DMS53 treated with DMSO at 0.1 percent for 48 hours (cell line): Measurements from ENCODE around the gene PICK1.

Source experiments
- DNase-seq: peaks from one replicate; lab custom pipeline; 2025; ENCODE audit not compliant: unreplicated experiment; lab: John Stamatoyannopoulos, UW

The PICK1 gene

DNA sequence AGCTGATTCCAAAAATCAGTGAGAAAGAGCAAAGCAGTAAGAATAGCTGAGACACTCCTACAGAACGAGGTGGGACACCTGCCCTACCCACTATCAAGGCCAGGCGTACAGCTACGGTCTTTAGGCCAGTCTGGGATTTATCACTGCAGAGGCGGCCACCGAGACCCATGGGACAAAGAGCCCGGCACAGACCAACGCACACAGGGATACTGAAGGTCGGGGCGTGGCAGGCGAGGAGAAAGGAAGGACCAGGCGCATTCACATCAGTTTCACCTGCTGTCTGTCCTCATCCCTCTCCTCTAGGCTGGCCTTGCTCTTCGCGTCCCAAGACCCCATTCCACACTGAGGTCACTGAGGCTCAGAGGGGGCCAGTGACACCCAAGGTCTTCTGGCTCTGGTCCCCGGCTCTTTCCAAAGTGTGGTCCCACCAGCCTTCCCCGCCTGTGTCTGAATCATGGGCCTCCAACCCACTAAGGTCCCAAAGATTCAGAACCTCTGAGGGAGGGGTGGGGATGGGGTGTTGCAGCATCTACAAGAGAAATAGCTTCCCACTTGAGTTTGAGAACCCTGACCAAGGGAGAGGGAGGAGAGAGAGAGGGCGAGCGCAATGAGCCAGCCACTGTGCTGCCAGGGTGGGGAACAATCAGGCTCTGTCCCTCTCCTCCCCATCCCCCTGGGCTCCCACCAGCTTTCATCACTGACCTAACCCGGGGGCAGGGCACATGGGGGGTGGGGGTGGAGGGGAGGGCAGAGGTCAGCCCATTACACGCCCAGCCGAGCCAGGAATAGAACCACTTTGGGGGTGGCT lies 7.2 kb upstream of the PICK1 start:
- no peak for DNase-seq

DNA sequence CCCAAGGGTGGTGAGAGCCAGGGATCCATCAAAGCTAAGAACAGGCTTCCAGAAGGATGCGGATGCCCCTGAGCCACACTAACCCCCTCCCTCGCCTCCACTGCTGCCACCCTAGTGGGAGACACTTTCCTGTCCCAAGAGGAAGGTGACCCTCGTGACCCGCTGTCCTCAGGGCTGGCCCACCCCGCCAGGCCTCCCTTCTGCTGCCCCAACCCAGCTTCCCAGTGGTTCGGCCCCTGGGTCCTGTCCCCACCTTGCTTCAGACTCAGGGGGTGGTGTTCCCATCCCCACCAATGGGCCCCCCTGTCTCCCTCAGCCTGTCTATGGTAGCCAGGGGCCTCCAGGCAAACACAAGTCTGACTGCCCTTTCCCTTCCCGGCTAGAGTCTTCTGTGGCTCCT lies 6.5 kb upstream of the PICK1 start:
- no peak for DNase-seq

DNA sequence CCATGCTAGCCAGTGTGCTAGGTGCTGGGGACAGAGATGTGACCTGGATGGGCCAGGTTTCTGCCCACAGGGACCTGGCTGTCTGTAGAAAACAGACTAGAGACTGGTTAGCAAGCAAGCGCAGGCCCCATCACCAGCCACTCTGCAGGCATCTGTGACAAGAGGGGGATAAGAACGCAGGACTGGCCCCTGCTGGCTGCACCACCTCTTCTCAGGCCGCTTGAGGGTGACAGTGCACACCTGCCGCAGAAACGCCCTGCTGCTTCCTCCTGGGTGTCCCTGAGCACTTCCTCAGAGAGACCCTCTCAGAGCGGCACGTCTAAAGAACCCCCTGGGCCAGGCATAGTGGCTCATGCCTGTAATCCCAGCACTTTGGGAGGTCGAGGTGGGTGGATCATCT lies 5.9 kb upstream of the PICK1 start:
- DNase-seq: no peak

DNA sequence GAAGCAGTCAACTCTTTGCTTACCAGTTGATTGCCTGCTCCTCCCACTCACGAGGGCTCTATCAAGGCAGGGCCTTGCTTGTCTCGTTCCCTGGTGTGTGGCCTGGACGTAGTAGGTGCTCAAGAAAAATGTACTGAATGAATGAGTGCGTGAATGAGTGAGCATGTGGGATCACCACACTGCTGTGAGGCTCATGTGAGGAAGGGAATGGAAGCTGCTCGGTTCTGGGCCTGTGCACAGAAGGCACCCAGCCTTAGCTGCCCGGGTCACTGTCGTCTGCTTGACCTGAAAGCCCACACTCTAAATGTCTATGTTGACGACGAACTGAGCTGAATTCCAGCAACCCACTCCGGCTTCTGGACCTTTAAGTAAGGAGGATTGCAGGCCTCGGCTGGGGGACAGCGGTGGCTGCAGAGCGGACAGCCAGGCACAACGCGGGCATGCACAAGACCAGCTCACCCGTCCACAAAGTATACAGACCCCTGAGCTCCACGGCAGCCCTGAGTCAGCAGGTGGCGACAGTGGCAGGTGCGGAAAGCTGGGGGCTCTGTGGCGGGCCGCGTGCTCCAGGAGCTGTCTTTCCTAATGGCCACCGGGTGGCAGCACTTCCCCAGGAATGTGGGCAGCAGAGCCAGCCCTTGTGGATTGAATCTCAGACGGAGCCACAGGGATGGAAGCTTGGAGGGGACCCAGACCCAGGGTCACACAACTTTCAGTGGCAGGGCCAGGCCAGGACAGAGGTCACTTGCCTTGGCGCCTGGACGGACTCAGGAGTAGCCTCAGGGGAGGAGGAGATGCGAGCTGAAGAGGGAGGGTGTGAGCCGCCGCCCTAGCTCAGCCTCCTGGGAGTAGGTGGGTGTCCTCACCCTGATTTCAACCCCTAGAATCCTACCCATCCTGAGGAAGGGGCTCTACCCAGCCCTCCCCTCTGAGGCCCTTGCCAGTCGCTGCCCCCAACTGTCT lies 5.0 kb upstream of the PICK1 start:
- peak; percentile 17 for DNase-seq

DNA sequence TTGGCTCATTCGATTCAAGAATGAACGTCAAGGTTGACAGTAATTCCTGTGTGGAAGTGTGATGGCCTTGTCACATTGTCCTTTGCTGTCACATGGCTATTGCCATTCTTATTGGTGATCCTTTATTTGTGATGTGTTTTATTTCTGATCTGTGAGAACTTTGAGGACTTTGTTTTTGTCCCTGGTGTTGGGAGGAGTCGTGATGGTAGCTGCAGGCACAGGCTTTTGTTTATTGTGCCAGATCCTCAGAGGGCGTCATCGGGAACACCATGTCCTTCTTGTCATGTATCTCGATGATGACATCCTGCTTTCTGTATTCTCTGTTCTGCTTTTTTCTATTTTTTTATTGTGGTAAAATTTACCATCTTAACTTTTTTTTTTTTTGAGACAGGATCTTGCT lies 5.6 kb downstream of the PICK1 start:
- DNase-seq: no peak

DNA sequence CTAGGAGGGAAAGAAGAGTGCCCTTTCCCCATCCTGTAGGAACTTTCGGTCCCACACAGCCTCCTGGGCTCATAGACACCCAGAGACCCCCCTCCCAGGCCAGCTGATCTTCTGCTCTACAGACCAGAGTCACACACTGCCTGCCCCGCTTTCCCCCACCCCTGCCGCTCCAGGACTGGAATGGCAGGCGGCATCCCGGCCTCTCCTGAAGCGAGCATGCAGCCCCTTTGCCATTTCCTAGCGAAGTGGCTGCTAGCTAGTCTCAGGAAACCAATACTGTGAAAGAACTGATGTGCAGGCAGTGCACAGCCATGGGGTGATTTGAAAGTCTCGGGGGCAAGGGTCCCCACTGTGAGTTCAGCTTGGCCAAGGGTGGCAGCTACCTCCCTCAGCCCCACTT lies 8.3 kb downstream of the PICK1 start:
- no peak for DNase-seq

DNA sequence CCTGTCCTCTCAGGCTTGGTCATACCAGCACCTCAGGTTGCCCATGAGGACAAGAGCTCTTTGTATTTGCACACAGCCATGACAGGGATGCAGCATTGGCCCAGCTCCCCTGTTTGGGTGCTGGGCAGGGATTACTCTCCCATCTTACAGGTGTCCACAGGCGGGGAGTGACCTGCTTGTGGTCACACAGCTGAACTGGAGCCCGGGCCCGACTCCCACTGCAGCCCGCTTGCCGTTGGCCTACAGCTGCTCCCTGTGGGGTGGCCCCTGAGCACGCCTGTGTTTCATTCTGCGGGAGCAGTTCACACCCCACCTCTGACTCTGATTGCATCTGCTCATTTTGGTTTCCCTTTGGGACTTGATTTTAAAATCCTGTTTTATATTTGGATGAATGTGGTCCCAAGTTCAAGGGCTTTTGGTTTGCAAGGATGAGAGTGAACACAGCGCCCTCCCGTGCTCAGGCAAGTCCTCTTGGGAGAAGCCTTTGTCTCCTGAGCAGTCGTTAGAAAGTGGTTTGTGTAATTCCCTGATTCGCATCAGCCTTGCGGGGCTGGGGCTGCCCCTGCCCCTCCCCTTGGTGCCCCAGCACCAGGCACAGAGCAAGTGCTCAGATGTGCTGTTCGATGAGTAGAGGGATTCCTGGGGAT lies 9.3 kb downstream of the PICK1 start:
- DNase-seq: no peak

DNA sequence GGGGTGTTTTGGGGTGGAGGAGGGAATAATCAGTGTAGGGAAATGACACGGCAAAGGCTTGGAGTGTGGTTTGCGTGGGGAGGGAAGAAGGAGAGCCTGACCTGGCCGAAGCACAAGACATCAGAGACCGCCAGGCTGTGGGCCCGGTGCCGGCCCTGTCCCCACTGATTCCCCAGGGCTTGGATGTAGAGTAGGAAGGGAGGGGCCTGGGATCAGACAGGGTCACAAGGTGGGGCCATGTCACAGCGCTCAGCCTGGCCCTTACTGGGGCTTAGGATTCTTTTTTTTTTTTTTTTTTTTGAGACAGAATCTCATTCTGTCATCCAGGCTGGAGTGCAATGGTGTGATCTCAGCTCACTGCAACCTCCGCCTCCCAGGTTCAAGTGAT lies 9.8 kb downstream of the PICK1 start:
- DNase-seq: no peak

DNA sequence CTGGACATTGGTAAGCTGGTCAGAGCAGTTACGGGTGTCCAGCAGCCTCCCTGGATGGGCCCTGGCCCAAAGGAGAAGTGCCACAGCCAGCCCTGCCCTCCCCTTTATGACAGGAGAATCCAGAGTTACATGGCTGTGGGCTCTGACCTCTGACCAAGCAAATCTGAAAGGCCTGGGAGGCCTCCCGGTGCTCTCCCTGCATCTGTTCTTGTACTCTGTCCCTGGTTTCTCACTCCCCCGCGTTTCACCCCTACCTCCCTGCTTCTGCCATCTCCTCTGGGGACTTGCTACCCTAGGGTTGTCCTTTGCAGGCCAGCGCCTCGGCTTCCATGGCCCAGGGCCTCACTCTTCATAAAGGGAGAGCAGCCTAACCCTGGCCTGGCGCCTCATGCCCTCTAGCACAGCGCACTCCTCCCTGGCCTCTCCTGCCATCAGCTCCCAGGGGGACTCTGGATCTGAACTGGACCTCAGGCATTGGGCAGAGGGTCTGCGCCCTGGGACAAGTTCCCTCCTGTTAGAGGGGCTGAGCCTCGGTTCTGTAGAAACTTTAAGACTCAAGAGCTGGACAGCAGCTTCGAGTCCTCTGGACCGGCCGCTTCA lies 10.7 kb downstream of the PICK1 start:
- no peak for DNase-seq

DNA sequence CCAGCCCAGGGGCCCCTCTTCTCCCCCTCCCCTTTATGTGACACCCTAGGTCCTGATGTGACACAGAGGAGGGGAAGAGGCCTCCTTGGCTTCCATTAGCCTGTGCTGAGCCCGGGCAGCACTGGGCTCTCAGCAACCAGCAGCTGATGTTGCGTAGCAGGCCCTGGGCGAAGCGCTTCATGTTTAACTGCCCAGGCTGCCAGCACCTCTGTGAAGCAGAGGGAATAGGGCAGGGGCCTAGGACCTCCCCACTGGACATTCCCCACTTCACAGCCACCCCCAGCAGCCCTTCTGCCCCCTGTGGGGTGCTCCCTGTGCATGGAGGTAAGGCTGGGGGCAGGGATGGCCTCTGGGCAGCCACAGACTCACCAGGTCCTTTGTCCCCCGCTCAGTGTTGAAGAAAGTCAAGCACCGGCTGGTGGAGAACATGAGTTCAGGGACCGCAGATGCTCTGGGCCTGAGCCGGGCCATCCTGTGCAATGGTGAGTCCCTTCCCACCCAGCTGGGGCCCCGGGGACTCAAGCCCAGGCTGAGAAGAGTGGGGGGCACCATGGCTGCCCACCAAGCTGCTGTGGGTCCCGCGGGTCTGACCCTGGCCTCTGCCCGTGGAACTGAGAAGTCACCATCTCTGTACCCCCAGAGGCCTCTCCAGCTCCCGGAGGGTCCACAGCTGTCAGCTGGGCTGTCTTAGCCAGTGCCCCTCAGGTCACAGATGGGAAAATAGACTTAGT lies 11.6 kb downstream of the PICK1 start:
- DNase-seq: no peak

DNA sequence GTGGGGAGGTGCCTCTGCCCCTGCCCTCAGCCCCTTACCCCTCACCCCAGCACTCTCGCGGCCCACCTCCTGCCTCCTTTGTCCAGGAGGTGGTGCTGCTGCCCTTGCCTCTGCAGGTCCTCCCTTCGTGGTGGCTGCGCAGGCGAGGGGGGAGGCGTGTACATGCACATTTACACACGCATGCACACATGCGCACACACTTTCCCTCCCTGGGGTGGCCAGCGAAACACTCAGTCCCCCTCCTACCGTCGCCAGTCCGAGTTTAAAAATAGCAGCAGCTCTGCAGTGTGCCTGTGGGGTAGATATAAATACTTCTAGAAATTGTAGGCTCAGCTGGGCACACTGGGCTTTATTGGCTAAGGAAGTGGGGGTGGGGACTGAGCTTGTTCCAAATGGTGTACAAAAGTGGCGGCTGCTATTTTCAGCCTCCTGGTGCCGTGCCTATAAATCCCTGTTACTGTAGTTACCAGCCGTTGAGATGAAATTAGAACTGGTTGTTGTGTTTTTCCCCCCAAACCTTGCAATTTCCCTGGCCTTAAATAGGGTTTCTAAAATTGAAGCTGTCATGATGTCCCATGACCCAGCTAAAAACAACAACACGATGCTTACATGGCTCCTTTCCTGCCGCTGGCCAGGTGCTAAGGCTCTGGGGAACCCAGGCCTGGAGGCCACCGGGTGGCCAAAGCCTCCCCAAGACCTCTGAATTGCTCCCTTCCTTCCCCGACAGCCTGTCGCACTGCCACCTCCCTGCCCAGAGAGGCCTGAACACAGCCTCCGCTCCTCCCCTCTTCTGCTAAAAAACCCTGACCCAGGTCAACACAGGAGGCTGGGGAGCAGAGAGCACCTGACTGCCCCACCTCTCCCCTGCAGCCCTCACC lies 12.4 kb downstream of the PICK1 start:
- no peak for DNase-seq

DNA sequence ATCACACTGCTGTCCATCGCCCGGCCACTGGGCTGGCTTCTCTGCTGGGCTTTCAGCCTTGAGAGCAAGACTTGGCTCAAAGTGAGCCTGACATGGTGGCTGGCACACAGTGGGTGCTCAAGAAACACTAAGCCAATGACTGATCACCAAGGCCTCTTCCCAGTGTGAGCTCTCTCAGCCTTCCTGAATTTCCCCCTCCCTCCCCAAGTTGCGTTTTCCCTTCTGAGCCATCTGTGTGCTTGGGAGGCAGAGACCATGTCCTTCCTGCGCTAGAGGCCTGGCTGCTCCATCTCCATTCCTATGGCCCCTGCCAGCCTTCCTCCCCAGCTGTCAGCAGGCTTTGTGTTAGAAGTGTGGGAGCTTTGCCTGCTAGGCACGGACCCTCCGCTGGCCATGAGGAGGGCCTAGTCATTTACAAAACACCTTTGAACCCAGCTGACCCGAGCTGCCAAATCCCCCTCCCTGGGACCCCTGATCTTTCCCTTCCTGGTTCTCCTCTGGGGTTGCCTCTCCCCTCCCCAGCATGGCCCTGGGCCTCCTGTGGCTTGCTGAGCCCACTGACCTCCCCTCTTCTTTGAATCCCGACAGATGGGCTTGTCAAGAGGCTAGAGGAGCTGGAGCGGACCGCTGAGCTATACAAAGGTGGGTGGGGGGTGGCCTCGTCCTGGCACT lies 13.2 kb downstream of the PICK1 start:
- DNase-seq: no peak

DNA sequence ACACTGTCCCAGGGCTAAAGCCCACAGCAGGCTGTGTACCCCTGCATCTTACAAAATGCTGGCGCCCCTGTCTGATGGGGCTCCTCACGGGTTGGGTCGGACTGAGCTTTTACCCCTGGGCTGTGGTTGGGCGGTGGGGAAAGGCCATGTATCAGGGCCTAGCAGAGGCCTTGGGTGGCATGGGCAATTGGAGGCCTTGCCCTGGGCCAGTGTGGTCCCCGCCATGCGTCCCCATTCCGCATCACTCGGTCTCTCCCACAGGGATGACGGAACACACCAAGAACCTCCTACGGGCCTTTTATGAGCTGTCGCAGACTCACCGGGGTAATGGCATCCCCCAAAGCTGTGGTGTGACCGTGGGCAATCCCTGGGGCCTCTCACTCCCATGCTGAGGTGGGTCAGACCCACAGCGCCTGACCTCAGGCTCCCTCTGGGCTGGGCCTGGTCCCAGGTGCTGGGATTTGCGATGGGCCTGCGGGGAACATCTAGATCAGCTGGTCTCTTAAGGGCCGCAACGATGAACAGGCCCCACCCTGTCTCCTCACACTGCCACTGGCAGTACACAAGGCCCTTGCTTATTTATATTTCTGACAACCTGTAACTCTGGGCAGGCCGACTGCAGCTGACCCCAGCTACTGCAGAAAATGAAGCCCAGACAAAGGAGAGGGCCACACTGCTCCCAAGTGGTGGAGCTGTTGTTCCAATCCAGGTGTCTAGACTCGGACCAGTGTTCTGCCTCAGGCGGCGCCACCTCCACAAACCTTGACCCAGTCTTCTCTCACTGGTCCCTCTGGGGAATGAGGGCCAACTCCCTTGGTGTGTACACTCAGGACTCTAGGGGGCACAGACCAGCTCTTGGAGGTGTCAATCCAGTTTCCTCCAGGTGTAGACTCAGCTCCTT lies 14.5 kb downstream of the PICK1 start:
- no peak for DNase-seq

DNA sequence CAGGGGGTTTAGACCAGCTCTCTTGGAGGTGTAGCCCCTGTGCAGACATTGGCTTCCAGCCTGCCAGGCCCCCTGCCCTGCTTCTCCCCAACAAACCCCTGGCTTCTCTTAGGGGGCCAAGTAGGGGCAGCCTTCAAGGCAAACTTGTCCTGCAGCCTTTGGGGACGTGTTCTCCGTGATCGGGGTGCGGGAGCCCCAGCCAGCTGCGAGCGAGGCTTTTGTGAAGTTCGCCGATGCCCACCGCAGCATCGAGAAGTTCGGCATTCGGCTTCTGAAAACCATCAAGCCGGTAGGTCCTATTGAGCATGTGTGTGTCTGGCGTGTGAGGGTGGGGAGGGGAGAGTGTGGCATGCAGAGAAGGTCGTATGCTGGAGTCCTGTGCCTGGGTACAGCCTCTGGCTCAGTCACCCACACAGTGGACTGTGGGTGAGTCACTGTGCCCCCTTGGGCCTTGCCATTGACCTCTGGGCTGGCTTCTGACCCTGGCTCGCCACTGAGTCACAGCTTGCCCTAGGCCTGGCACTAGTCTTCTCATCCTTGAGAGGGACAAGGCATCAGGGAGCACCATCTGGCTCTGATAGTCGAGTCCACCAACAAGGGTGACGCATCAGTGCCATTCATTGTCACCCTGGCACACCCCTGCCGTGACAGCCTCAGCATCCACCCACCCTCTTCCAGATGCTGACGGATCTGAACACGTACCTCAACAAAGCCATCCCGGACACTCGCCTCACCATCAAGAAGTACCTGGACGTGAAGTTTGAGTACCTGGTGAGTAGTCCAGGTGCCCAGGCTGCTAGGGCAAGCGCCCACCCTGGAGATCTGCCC lies 15.3 kb downstream of the PICK1 start:
- no peak for DNase-seq

DNA sequence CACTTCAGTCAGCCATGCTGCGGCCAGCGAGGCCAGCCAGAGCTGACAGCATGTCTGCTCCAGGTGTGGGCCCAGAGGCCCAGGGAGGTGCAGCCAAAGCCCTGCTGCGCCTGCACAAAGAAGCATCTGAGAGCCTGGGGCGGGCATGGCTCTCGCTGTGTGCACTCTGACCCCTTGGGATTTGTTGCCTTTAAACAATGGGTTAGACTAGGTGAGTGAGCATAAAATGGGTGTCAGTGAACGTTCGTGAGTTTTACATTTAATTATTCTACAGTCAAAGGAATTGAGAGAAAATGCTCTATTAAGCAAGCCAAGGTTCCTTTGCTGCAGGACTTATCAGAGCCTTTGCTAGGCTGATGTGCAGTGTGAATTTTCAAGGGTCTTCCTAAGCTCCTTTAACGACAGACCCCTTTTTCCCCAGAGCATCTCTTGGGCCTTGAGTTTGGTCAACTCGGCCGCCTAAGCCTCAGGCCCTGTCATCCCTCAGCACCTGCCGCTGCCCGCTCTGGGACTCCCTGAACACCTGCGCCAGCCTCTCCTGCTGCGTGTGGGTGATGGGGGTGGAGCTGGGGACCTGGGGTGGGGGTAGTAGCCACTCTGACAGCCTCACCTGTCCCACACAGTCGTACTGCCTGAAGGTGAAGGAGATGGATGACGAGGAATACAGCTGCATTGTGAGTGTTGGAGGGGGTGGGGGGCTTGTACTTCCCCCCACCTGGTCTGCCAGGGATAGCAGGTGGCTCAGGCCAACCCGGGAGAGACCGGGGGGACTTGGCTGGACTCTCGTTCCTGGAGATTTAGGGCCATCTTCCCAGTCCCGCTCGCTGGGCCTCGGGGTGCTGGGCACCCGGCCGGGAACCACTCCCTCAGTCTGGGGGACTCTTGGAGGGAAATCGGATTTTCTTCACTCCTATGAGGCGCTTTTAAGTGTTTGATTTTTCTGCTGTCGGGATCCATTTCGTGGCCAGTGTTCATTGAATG lies 16.2 kb downstream of the PICK1 start:
- DNase-seq: no peak
